DOHH2 (cell line): ENCODE measurements around the gene SPTBN2.

Experiments
- EZH2phosphoT487 ChIP-seq: fragments of 200-600 bp; sonication (generic); IDR thresholded peaks from 2 replicates; pipeline ENCODE4 v1.6.1; 2017; ENCODE audit warnings: borderline replicate concordance, mild to moderate bottlenecking, antibody characterized with exemption, low read length, moderate library complexity, mixed read lengths
- TF ChIP-seq, protein P1 (sequence below): fragments of 200-600 bp; sonication (generic); IDR thresholded peaks from one replicate; pipeline ENCODE4 v1.5.1; 2014; ENCODE audit warnings: antibody characterized with exemption, mild to moderate bottlenecking, low read depth, low read length; ENCODE audit not compliant: poor library complexity, severe bottlenecking

DNA sequence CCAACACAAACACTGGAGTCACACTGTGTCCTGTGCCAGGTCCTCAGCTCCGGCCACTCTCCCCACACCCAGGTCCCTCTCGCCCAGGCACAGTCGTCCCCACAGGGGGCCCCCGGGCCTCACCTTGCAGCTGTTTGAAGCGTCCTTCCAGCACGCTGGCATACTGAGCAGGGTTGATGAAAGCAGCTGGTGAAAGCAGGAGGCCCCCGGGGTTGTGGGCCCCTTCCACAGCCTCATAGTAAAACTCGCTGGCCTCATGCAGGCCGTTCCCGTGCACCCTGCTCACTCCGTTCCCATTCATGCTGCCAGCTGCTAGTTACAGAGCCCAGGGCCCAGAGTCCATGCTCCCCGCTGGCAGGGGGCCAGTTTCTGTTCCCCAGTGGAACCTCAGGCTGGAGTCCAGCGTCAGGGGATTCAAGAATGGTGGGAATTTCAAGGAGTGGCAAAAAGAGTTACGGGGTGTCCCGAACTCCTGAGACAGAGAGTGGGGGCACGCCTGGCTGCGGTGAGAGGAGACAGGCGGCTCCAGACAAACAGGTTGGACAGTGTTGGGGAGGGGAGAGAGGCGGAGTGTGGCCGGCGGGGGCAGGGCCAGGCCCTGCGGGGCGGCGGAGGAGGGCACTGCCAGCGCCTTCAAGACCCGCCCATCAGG, 10.6 kb downstream of the SPTBN2 start:
- TF ChIP-seq, protein P1, sequence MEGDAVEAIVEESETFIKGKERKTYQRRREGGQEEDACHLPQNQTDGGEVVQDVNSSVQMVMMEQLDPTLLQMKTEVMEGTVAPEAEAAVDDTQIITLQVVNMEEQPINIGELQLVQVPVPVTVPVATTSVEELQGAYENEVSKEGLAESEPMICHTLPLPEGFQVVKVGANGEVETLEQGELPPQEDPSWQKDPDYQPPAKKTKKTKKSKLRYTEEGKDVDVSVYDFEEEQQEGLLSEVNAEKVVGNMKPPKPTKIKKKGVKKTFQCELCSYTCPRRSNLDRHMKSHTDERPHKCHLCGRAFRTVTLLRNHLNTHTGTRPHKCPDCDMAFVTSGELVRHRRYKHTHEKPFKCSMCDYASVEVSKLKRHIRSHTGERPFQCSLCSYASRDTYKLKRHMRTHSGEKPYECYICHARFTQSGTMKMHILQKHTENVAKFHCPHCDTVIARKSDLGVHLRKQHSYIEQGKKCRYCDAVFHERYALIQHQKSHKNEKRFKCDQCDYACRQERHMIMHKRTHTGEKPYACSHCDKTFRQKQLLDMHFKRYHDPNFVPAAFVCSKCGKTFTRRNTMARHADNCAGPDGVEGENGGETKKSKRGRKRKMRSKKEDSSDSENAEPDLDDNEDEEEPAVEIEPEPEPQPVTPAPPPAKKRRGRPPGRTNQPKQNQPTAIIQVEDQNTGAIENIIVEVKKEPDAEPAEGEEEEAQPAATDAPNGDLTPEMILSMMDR, result no peak
- TF ChIP-seq EZH2phosphoT487, result no peak
